Epithelial cell of proximal tubule (primary cell): ENCODE results near the gene OR8B3. TPM values are rescaled to one million over a fixed set of nuclear protein-coding genes. Genes with fewer than 3 reads are reported as not detected.

Experiments used
- DNase-seq: peaks from one replicate; pipeline ENCODE4 v3.0.0-alpha.2; 2011; ENCODE audit warnings: low read depth
- H3K4me3 ChIP-seq: 2 replicates; pipeline ENCODE4 v1.5.1; 2011; ENCODE audit warnings: low read depth, mild to moderate bottlenecking, low read length
- total RNA-seq: library from RNA; depleted of rRNA; stranded (reverse); fragments of >200 nt; gene quantifications from 2 replicates; pipeline ENCODE4 v1.2.3, GENCODE V29; 2015
- TF ChIP-seq, protein P1 (sequence below): conservative IDR thresholded peaks from 2 replicates; pipeline ENCODE4 v1.5.1; 2012; ENCODE audit warnings: low read depth, mild to moderate bottlenecking, low read length

The OR8B3 gene
- total RNA-seq, 1 donor from 2014 or later: not detected

DNA sequence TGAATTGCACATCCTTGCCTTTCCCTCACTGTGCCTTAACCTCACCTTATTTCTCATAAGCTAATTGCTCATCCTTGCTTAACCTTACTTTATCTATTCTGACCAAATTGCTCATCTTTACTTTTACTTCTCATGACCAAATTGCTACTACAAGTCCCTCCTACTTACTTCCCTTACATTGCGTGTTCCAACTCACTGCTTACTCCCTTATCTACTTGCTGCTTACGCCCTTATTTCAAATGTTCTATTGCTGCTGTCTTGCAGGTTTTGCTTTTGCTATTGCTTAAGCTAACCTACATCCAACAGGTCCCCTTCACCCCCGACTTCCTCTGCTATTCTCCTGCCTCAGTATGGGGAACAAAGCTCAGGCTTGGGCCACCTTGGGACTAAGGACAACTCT is 22.5 kb downstream of the OR8B3 start:
- H3K4me3 ChIP-seq: no peak overlapping the region
- TF ChIP-seq, protein P1, sequence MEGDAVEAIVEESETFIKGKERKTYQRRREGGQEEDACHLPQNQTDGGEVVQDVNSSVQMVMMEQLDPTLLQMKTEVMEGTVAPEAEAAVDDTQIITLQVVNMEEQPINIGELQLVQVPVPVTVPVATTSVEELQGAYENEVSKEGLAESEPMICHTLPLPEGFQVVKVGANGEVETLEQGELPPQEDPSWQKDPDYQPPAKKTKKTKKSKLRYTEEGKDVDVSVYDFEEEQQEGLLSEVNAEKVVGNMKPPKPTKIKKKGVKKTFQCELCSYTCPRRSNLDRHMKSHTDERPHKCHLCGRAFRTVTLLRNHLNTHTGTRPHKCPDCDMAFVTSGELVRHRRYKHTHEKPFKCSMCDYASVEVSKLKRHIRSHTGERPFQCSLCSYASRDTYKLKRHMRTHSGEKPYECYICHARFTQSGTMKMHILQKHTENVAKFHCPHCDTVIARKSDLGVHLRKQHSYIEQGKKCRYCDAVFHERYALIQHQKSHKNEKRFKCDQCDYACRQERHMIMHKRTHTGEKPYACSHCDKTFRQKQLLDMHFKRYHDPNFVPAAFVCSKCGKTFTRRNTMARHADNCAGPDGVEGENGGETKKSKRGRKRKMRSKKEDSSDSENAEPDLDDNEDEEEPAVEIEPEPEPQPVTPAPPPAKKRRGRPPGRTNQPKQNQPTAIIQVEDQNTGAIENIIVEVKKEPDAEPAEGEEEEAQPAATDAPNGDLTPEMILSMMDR: no peak
- DNase-seq: no peak

DNA sequence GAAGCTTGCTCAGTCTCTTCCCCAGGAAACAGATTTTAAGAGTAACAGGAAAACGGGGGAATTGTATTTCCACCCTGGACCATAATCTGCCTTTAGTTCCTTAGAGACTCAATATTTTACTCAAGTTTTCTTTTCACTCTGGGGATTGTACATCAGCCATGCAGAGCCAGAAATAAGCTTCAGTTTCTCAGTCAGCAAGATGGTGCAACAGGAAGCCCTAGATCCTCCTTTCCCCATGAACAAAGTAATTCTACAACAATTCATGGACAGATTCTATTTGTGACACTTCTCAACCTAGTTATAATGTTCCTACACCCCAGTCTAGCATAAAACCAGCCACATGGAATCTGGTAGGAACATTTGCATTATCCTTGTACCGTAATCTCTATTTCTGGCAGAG is 39.3 kb downstream of the OR8B3 start:
- DNase-seq: no peak
- TF ChIP-seq, protein P1: no peak
- no peak overlapping the region for H3K4me3 ChIP-seq

DNA sequence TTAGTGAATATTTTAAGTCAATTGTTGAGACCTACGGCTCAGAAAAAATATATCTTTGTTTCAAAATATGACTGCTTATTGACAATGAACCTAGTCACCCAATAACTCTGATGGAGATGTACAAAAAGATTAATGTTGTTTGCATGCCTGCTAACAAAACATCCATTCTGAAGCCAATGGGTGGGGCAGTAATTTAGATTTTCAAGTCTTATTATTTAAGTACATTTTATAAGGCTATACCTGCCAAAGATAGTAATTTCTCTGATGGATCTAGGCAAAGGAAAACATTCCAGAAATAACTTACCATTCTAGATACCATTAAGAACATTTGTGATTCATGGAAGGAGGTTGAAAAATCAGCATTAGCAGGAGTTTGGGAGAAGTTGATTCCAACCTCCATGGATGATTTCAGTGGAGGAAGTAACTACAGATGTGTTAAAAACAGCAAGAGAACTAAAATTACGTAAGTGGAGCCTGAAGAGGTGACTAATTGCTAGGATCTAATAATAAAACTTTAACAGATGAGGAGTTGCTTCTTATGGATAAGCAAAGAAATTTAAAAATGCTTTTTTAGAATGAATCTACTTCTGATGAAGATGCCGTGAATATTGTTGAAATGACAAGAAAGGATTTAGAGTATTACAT is 52.4 kb downstream of the OR8B3 start:
- no peak for DNase-seq
- TF ChIP-seq, protein P1: no peak
- no peak overlapping the region for H3K4me3 ChIP-seq

Other genes with a start within 250 kb of the OR8B3 start
- not detected in 2 replicates for gene OR10D3, start 215.7 kb downstream of the OR8B3 start, total RNA-seq
- not detected in 2 replicates for gene OR8G1, start 157.9 kb downstream of the OR8B3 start, total RNA-seq
- not detected in 2 replicates for gene OR8G5, start 142.6 kb downstream of the OR8B3 start, total RNA-seq
- gene OR8D1, start 85.1 kb downstream of the OR8B3 start, total RNA-seq: not detected in 2 replicates
- gene OR8D2, start 78.8 kb downstream of the OR8B3 start, total RNA-seq: not detected in 2 replicates
- not detected in 2 replicates for gene OR8B2, start 14.5 kb downstream of the OR8B3 start, total RNA-seq
- not detected in 2 replicates for gene OR8B4, start 25.8 kb upstream of the OR8B3 start, total RNA-seq
- not detected in 2 replicates for gene OR8B8, start 46.7 kb upstream of the OR8B3 start, total RNA-seq
- not detected in 2 replicates for gene OR8B12, start 144.6 kb upstream of the OR8B3 start, total RNA-seq
- gene OR8A1, start 171.0 kb upstream of the OR8B3 start, total RNA-seq: not detected in 2 replicates
- gene PANX3, start 212.4 kb upstream of the OR8B3 start, total RNA-seq: not detected in 2 replicates
- 12.6 and 25.3 TPM in 2 replicates for gene TBRG1, start 223.8 kb upstream of the OR8B3 start, total RNA-seq